Middle frontal gyrus (tissue), 1 donor: ENCODE measurements around the gene ROBO2.

Experiments used
- DNase-seq: peaks from one replicate; pipeline ENCODE4 v3.0.0-alpha.2; 2015; ENCODE audit warnings: low spot score; ENCODE audit errors: extremely low spot score

ROBO2 gene

GRCh38 chr3:77467702-77468625 is 428.1 kb downstream of the ROBO2 start:
- DNase-seq = peak; percentile 57

DNA sequence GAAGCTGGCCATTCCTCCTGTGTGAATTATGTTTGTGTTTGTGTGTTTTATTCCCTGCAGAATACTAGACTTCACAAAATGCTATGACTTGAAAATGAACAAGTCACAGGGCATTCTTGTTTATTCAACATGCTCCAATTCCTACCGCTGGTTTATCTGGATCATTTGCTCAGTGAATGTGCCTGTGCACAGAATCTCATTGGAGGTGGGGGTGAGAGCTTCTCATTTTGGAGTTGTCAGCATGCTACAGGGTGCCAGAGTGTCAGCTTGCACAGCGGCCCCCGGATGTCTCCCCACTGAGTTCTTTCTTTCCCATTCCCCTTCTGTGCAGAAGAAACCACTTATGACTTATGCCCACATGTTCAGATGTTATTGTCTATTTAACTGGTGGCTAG is 428.7 kb downstream of the ROBO2 start:
- peak; percentile 6 for DNase-seq

- no peak for DNase-seq
Measured at GRCh38 chr3:77475507-77475906, 435.6 kb downstream of the ROBO2 start.

GRCh38 chr3:77479021-77479420 is 439.1 kb downstream of the ROBO2 start:
- no peak for DNase-seq

- DNase-seq = no peak
Measured at GRCh38 chr3:77489216-77489615, 449.3 kb downstream of the ROBO2 start.

DNA sequence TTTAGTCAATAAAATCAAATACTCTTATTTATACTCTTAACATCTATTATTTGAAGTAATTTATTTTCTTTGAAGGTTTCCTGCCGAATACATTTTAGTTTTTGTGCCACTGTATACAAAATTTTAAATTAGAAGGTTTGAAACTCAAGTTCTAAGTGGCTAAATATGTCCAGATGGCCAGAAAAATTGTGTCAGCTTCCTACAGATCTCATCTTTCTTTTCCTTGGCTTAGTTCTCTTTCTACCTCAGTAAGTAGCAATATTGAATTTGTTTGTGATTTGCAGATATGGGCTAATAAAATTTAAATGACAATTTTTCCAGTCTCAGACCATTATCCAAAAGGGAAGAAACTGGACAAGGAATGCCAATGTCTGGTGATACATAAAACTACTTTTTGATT is 452.1 kb downstream of the ROBO2 start:
- no peak for DNase-seq

- DNase-seq = no peak
Measured at GRCh38 chr3:77500721-77501120, 460.8 kb downstream of the ROBO2 start.

- DNase-seq = no peak
Measured at GRCh38 chr3:77506384-77506783, 466.5 kb downstream of the ROBO2 start.

GRCh38 chr3:77513542-77513941 is 473.6 kb downstream of the ROBO2 start:
- DNase-seq = no peak

DNA sequence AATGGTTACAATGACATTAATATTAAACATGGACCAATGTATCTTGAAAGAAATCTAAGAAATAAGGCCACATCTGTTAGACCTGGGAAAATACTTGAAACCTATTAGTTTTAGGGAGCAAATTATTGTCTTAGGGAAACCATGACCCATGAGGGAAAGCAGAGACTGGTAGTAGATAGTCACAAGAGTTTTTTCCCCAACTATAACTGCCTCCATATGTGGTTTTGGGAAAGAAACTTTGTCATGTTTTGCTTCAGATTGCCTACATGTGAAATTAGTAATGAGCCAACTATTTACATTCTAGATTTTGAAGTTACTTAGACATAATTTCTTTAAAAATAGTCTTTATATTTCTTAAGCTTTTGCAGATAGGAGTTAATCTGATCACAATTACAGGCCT is 474.9 kb downstream of the ROBO2 start:
- DNase-seq = no peak

GRCh38 chr3:77524463-77524862 is 484.6 kb downstream of the ROBO2 start:
- DNase-seq = no peak

GRCh38 chr3:77524946-77525682 is 485.2 kb downstream of the ROBO2 start:
- DNase-seq = no peak

DNA sequence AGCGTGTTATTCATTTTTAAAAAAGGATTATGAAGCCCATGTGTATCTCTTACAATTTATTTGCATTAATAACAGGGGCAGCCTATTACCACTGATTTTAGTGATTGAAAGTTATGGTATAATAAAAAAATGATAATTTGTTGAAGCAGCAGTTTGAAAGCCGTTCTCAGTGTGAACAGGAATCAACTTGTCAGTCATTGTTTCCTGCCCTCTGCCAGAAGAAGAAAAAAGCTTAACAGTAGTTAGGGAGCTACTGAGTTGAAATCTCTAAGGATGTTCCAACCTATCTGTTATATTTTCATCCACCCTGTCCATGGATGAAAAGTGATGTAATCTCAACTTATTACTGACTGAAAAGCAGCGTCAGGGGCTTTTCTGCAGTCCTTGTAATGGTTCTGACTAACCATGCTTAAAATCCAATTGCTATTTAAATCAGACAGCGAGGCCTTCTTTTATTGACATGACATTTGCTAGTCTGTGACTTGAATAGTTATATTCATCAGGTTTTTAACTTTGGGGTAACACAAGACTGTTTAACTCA is 486.7 kb downstream of the ROBO2 start:
- DNase-seq = no peak

- no peak for DNase-seq
Measured at GRCh38 chr3:77529522-77529921, 489.6 kb downstream of the ROBO2 start.

DNA sequence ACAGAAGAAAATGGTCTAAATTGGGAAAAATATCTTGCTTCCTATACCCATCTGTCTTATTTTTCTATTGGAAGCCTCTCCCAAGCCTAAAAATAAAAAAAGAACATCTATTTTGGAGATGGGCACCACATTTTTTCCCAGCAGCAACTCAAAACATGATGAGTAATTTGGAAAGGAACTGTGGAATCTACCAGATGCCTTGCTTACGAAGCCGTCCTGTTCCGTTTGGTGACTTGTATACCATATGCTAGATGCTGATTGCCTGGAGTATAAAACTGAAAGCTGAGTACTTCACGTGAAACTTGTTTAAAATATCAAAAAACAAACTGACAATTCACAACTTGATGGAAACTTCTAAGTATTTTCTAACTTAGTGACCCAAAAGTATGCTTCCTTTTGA is 491.0 kb downstream of the ROBO2 start:
- DNase-seq = peak; percentile 39

- no peak for DNase-seq
Measured at GRCh38 chr3:77535116-77535515, 495.2 kb downstream of the ROBO2 start.

- DNase-seq = no peak
Measured at GRCh38 chr3:77536038-77536775, 496.3 kb downstream of the ROBO2 start.

- DNase-seq = no peak
Measured at GRCh38 chr3:77539014-77539413, 499.1 kb downstream of the ROBO2 start.

DNA sequence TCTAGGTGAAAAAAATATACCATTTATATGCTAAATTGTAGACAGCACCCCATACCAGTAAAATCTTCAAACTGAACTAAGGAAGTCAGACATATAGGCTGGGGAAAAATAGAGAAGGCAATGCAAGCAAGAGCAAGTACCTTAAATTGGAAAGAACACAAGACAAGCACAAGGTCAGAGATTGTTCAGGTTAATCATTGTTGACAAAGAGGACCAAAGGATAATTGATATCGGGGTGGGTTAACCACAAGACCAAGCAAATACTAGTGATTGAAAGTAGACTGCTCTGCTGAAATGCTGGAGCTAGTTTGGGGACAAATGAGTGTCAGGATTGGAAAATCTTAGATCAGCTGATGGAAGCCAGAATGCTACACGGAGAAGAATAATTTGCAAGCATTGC is 499.8 kb downstream of the ROBO2 start:
- DNase-seq = no peak

DNA sequence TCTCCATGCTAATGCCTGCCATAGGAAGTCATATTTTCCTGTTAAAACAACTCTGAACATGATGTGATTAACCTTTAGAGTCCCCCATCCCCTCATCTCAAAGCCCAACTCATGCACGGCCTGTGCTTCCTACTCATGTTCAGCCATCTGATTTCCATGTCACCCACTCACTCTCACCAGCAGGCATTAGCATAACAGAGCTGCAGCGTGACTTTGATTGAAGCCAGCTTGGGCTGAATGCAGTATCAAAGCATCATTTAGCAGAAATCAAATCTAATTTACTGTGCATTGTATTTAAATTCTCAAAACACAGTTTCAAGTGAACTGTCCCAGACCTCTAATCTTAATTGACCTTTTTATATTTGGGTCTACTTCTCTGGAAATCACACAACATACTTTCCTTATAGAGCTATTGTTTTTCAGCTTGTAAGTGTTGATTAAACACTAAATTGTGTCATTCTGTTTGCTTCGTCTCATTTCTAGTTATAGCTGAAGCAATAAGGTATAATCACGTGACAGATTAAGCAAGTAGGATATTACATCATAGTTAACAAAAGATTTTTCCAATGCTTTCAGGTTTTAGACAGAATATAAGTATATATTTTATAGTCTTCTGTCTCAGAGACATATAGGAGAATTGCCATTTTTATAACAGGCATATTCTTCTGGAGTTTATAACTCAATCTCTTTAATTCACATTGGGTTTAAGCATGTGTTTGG is 501.5 kb downstream of the ROBO2 start:
- no peak for DNase-seq

- DNase-seq = no peak
Measured at GRCh38 chr3:77546246-77546645, 506.3 kb downstream of the ROBO2 start.
